ENCODE measurements around the gene ZDHHC20.

The ZDHHC20 gene

DNA sequence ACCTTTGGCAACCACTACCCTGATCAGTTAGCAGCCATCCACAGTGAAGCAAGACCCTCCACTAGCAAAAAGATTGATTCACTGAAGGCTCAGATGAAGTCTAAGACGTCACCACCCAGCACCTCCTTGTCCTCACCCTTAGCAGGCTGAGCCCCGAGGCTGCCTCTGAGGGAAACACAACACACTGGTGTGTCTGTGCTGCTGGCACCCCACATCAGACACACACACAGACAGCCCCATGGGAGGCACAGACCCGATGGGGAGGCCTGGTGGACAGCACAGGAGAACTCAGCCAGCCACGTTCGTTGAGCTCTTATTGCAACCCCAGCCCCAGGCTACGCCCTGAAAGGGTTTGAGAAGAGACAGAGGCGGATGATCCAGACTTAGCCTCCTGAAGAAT, 94.7 kb downstream of the ZDHHC20 start:
- TF ChIP-seq, protein P1, sequence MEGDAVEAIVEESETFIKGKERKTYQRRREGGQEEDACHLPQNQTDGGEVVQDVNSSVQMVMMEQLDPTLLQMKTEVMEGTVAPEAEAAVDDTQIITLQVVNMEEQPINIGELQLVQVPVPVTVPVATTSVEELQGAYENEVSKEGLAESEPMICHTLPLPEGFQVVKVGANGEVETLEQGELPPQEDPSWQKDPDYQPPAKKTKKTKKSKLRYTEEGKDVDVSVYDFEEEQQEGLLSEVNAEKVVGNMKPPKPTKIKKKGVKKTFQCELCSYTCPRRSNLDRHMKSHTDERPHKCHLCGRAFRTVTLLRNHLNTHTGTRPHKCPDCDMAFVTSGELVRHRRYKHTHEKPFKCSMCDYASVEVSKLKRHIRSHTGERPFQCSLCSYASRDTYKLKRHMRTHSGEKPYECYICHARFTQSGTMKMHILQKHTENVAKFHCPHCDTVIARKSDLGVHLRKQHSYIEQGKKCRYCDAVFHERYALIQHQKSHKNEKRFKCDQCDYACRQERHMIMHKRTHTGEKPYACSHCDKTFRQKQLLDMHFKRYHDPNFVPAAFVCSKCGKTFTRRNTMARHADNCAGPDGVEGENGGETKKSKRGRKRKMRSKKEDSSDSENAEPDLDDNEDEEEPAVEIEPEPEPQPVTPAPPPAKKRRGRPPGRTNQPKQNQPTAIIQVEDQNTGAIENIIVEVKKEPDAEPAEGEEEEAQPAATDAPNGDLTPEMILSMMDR (IDR thresholded peaks at IDR 0.05; ENCODE audit: low read depth, low read length) = no peak
- Histone ChIP-seq H3K9me3 (no peaks in the 10 kb centered on the region), H3K27me3 (no peaks in the 10 kb centered on the region), H3K4me3 (ENCODE audit: low read depth, low read length) (no peak overlapping the region), H3K36me3 (no peaks in the 10 kb centered on the region), H3K4me1 (no peaks in the 10 kb centered on the region)
- no peak for DNase-seq

GRCh38 chr13:21362741-21363140, 96.4 kb downstream of the ZDHHC20 start:
- Histone ChIP-seq H3K36me3 (no peaks in the 10 kb centered on the region), H3K9me3 (no peaks in the 10 kb centered on the region), H3K27me3 (no peaks in the 10 kb centered on the region), H3K4me3 (ENCODE audit: low read depth, low read length) (no peak overlapping the region), H3K4me1 (no peaks in the 10 kb centered on the region)
- TF ChIP-seq, protein P1 (IDR thresholded peaks at IDR 0.05; ENCODE audit: low read depth, low read length) = no peak
- no peak for DNase-seq

DNA sequence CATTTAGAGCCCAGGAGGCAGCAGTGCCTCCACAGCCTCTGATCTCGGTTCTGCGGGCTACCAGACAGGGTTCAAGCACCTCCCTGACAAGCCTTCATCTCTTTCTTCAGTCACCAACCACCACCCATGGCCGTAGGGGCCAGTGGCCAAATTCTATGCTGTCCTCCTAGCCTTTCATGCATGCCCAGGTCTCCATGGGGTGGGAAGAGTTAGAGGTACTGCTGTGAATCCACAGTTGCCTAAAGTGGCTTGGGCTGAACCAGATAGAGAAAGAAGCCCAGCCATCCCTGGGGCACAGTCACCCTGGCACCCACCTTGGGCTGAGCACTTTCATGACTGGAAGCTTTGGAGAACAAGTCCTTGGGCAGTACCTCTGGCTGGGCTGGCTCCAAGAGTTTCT, 97.4 kb downstream of the ZDHHC20 start:
- DNase-seq = no peak
- H3K4me3 ChIP-seq (ENCODE audit: low read depth, low read length) = no peak overlapping the region
- H3K9me3 ChIP-seq = no peaks in the 10 kb centered on the region
- no peaks in the 10 kb centered on the region for H3K27me3 ChIP-seq
- TF ChIP-seq, protein P1 (IDR thresholded peaks at IDR 0.05; ENCODE audit: low read depth, low read length) = no peak
- H3K36me3 ChIP-seq = no peaks in the 10 kb centered on the region
- H3K4me1 ChIP-seq = no peaks in the 10 kb centered on the region

DNA sequence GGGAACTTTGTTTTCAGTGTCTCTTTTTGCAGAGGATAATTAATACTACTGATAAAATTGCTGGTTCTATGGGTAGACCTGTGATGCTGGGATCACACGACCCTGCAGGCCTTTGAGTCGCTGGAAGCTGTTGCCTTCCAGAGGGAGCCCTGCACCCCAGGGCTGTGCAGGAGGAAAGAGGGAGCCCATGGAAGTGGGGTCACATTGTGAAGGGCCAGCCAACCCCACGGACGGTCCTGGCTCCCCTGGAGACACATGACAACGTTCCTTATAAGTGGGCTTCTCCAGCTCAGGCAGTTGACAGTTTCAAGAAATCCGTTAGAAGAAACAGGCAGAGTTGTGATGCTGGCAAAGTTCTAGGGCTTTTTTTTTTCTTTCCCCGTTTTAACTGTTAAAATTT, 98.0 kb downstream of the ZDHHC20 start:
- Histone ChIP-seq H3K36me3 (no peaks in the 10 kb centered on the region), H3K4me3 (ENCODE audit: low read depth, low read length) (no peak overlapping the region), H3K4me1 (no peaks in the 10 kb centered on the region), H3K9me3 (no peaks in the 10 kb centered on the region), H3K27me3 (no peaks in the 10 kb centered on the region)
- DNase-seq = no peak
- TF ChIP-seq, protein P1 (IDR thresholded peaks at IDR 0.05; ENCODE audit: low read depth, low read length) = no peak

DNA sequence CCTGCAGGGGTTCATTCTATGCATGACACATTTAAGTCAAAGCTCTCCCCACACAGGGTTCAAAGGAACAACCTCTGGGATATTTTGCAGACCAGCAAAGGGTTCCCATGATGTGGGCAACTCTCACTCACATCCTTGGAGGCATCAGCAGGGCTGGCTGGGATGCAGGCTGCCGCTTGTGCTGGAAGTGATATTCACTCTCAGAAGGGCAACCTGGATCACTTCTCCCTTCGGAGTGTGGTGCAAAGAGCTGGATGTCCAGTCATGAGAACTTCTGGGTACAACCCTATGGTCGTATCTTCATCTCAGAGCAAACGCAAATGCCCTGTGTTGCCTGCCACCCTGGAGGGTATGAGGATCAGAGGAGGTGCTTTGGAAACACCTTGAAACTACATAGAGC, 98.6 kb downstream of the ZDHHC20 start:
- Histone ChIP-seq H3K4me3 (ENCODE audit: low read depth, low read length) (no peak overlapping the region), H3K36me3 (no peaks in the 10 kb centered on the region), H3K9me3 (no peaks in the 10 kb centered on the region), H3K4me1 (no peaks in the 10 kb centered on the region), H3K27me3 (no peaks in the 10 kb centered on the region)
- DNase-seq = no peak
- TF ChIP-seq, protein P1 (IDR thresholded peaks at IDR 0.05; ENCODE audit: low read depth, low read length) = no peak

DNA sequence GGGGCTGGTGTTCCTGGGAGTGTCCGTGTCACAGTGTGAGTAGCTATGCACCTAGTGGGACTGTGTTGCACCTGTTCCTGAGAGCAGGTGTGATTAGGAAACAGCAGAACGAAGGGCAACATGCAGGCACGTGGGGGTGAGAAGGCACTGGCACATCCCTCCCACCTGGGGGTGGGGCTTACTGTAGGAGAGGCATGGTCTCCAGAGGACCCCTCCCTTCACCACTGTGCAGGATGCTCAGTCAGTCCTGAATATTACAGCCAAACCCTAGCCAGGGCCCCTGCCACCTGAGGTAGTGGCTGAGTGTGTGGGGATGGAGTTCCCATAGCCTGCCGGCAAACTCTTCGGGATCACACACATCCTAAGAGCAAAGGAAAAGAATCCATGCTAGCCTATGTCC, 99.2 kb downstream of the ZDHHC20 start:
- TF ChIP-seq, protein P1 (IDR thresholded peaks at IDR 0.05; ENCODE audit: low read depth, low read length) = no peak
- no peaks in the 10 kb centered on the region for H3K36me3 ChIP-seq
- no peaks in the 10 kb centered on the region for H3K9me3 ChIP-seq
- no peak overlapping the region for H3K4me3 ChIP-seq (ENCODE audit: low read depth, low read length)
- H3K4me1 ChIP-seq = no peaks in the 10 kb centered on the region
- H3K27me3 ChIP-seq = no peaks in the 10 kb centered on the region
- no peak for DNase-seq

All from BE2C (cell line).